Measurements from ENCODE around the gene CABLES2.
"Not testable (repeated sequence)": the region's sequence is repeated elsewhere in the genome, so short reads cannot be mapped to it uniquely, and the experiment has no call there.

CABLES2 gene

GRCh38 chr20:62433658-62434497, 26.8 kb upstream of the CABLES2 start:
- no peak for DNase-seq

- no peak for DNase-seq
Observed at GRCh38 chr20:62430866-62431447, 23.9 kb upstream of the CABLES2 start.

- no peak for DNase-seq
Observed at GRCh38 chr20:62430311-62430853, 23.3 kb upstream of the CABLES2 start.

- DNase-seq, result no peak
Observed at GRCh38 chr20:62429455-62430310, 22.6 kb upstream of the CABLES2 start.

- DNase-seq, result no peak
Observed at GRCh38 chr20:62428396-62429295, 21.6 kb upstream of the CABLES2 start.

GRCh38 chr20:62428002-62428372, 20.9 kb upstream of the CABLES2 start:
- no peak for DNase-seq

- DNase-seq, result no peak
Observed at GRCh38 chr20:62427172-62428001, 20.3 kb upstream of the CABLES2 start, which contains the start of gene RBBP8NL. TSS of gene RBBP8NL (minus strand) at chr20:62427539. CDS start at chr20:62419647, 7,892 bp downstream.

- DNase-seq, result no peak
Observed at GRCh38 chr20:62426699-62427131, 19.6 kb upstream of the CABLES2 start.

GRCh38 chr20:62426059-62426348, 18.9 kb upstream of the CABLES2 start:
- DNase-seq, result not testable (repeated sequence)

GRCh38 chr20:62425281-62426058, 18.4 kb upstream of the CABLES2 start:
- DNase-seq, result no peak

GRCh38 chr20:62424249-62425107, 17.4 kb upstream of the CABLES2 start:
- no peak for DNase-seq

GRCh38 chr20:62423326-62423706, 16.2 kb upstream of the CABLES2 start:
- no peak for DNase-seq

GRCh38 chr20:62422636-62423325, 15.7 kb upstream of the CABLES2 start:
- no peak for DNase-seq

GRCh38 chr20:62421716-62421990, 14.6 kb upstream of the CABLES2 start:
- no peak for DNase-seq

- no peak for DNase-seq
Observed at GRCh38 chr20:62420846-62421715, 14.0 kb upstream of the CABLES2 start.

- no peak for DNase-seq
Observed at GRCh38 chr20:62419759-62420158, 12.7 kb upstream of the CABLES2 start.

- DNase-seq, result no peak
Observed at GRCh38 chr20:62418709-62419487, 11.8 kb upstream of the CABLES2 start.
